HG03097 (cell line): ENCODE data around the gene SPATC1L.
"Not testable (repeated sequence)": the region's sequence is repeated elsewhere in the genome, so short reads cannot be mapped to it uniquely, and the experiment has no call there.

Experiments used
- ATAC-seq: cut with Tn5 transposase; IDR thresholded peaks from one replicate; pipeline ENCODE4 v1.9.1; 2021; ENCODE audit not compliant: unreplicated experiment, low FRiP score

SPATC1L gene

DNA sequence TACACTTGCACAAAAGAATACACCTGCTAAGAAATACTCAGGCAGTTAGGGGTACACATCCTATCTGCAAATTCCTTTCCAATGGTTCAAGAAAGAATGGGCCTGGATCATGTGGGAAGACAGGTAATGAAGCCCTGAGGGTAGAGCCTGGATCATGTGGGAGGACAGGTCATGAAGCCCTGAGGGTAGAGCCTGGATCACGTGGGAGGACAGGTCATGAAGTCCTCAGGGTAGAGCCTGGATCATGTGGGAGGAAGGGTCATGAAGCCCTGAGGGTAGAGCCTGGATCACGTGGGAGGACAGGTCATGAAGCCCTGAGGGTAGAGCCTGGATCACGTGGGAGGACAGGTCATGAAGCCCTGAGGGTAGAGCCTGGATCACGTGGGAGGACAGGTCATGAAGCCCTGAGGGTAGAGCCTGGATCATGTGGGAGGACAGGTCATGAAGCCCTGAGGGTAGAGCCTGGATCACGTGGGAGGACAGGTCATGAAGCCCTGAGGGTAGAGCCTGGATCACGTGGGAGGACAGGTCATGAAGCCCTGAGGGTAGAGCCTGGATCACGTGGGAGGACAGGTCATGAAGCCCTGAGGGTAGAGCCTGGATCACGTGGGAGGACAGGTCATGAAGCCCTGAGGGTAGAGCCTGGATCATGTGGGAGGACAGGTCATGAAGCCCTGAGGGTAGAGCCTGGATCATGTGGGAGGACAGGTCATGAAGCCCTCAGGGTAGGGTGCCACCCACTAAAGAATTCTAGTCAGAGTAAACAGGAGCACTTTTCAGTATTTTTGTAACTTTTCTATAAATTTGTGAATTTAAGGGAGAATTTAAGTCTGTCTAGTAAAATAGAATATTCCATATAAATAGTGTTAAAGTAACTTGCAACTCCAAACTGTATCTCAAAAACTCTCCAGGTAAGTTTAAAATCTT, 16.9 kb upstream of the SPATC1L start:
- not testable (repeated sequence) for ATAC-seq

GRCh38 chr21:46199436-46200373, 15.4 kb upstream of the SPATC1L start:
- ATAC-seq: no peak

- no peak for ATAC-seq
These were observed 12.5 kb upstream of the SPATC1L start for GRCh38 chr21:46196733-46197132.

DNA sequence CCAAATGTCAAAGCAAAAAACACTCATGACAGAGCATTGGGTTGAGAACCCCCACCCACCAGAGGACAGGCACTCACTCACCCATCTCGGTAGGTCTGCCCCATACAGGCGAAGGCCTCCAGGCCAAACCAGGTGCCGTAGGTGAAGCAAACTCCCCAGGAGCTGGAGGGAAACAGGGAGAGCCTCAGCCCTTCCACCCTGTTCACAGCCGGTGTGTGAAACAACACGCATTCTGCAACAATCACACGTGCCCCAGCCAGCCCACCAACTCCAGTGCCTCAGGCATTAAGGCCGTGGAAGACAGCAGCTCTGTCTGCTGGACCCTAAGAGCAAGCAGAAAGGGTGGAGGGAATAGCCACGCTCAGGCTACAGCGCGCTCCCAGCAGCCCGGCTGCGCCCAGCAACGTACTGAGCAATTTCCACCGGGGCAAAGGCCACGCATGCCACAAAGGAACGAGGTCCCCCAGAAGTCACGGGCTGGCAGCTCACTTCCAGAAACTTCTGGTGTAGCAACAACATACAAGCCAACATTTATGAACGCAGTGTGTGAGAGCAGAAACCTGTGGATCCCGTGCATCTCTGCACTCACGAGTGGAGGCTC, 11.4 kb upstream of the SPATC1L start:
- no peak for ATAC-seq

DNA sequence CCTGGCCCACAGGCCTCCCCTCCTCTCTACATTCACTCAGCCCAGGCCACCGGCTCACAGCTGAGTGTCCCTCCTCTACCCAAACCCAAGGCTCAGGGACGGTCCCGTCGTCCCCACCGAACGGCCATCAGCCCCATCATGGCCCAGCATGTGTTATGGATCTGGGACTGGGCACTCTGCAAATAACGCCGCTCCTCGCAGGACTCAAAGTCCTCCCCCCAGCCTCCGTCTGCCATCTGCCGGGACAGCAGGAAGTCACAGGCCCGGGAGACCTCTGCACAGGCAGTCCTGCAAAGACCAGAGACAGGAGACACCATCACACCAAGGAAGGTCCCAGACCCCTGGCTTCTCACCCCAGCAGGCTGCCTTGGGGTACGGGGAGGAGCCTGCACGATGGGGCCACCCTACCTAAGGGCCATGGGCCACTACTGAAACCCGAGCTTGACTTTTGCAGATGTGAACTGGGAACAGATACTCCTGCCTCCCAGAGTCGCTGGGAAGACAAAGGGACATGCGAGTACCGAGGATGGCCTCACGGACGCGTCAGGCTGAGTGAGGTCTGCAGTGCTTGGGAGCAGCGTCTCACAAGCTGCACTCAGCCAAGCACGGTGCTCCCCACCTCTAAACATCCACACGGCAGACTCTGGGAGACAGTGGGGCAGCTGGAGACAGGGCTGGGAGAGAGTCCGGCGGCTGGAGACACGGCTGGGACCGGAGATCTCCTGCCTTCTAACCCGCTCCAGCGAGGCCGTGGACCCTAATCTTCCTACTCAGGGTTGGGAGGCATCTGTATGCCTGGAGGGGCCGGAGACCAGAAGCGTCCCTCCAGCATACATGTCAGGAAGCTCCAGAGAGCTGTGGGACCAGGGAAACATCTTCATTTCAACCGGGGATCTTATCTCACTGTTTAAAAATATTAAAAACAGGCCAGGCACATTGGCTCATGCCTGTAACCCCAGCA, 10.4 kb upstream of the SPATC1L start:
- no peak for ATAC-seq

DNA sequence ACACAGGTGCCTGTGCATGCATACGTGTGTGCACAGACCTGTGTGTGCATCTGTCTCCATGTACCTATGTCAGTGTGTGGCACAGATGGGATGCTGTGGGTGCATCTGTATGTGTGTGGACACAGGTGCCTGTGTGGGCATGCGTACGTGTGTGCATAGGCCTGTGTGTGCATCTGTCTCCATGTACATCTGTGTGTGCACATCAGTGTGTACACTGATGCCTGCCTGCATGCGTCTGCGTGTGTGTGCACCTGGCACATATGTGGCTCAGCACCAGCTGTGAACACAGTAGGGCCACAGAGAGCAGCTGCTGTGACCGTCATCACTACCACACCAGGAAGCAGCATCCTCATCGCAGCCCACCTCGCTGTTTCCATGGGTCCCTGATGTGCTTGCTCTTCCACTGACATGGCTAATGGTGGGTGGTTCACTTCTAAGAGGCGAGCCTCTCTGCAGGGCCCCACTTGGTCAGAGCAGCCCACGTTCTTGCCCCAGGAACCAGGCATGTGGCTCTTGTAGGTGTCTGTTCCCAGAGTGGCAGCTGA, 9.6 kb upstream of the SPATC1L start:
- ATAC-seq: no peak

- ATAC-seq: no peak
These were observed 7.7 kb upstream of the SPATC1L start for GRCh38 chr21:46191686-46192575.

GRCh38 chr21:46191257-46191685, 7.0 kb upstream of the SPATC1L start:
- ATAC-seq: no peak

DNA sequence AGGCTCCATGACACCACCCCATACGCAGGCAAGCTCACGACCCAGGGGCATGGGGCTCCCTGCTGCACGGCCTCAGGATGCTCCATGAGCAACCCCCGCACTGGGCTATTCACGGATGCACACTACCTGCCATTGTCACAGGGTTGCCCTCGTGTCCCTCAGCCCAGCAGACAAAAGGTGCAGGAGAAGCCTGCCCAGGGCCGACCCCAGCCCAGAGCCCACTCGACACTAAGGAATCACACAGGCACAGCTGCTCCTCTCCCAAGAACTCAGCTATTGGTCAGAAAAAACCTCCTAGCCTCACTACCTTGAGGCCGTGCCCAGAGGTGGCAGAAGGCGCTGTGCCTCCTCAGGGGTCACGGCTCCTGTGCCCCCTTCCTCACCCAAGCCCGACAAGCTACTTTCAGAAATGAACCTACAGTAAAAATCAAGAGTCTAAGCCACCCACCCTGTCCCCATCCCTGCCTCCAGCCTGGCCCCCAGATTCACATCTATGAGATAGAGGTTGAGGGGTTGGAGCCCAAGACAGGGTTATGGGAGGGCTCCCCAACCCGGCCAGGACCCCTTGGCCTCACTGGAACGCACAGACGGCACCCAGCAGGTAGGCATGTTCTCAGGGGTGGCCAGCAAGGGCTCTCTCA, 6.4 kb upstream of the SPATC1L start:
- no peak for ATAC-seq

- ATAC-seq: no peak
These were observed 5.8 kb upstream of the SPATC1L start for GRCh38 chr21:46189959-46190490.

DNA sequence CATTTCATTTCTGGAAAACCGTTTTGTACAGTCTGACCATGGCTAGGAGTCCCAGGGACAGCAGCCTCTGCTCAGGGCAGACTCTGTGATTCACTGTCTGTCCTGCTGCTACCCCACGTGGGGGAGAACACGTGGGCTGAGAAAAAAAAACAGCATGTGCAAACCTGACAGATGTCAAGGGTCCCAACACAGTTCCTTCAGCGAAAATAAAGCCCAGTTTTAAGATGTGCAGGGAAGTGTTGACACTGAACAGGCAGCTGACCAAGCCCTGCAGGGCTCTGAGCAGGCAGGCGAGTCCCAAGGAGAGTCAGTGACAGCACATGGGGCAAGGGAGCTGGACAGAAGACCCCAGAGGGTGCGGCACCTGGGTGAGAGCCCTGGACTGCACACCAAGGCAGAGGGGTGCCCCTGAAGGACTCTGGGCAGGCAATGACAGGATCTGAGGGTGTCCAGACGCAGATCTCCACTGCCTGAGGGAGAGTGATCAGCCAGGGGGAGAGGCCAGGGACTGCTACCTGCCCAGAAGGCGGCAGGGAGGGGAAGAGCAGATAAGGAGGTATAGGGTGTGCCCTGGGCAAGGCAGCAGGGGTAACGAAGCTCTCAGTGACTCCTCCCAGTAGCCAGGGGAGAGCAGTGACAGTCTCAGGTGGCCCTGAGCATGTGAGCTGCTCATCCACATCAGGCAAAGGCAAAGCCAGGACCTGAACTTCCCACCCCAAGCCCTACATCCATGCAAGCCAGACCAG, 5.1 kb upstream of the SPATC1L start:
- no peak for ATAC-seq

DNA sequence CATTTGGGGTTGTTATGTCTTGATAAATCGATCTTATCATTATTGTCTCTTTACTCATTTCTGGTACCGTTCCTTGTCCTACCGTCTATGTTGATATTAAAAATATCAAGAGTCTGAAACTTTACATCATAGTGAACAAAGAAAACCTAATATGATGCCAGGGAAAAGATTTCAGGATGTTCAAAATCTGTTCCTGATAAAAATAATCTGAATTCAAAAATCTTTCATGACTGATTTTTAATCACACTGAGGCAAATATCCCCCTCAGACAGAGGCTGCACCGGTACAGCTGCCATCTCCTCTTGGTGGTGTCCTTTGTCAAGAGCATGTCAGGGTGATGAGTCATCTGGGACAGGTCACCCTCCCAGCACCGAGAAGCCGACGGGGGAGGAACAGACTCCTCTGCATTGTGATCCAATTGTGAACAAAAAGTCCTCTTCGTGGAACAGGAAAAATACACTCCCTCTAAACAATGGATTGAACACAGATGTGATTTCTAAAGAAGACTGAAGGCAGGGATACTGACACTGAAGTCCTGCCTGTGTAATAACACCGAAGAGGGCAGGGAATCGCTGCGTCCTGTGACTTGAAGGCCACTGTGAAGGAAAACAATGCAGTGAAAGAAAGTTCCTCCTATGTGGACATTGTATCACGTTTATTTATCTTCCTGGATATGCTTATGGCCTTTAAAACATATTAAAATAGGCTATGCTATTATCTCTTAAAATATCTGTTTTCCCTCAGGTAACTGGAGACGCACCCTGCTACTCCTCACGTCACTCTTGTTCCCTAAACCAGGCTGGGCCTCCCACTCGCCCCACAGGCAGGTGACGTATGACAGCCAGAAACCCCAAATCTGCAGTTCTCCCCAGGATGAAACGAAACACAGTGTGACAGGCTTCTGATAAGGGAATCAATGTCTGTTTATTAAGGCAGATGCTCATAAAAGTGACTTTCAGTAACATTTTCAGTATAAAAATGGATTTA, 4.3 kb upstream of the SPATC1L start:
- no peak for ATAC-seq

GRCh38 chr21:46187814-46188213, 3.6 kb upstream of the SPATC1L start:
- ATAC-seq: no peak

- ATAC-seq: no peak
These were observed 3.0 kb upstream of the SPATC1L start for GRCh38 chr21:46187261-46187660.

DNA sequence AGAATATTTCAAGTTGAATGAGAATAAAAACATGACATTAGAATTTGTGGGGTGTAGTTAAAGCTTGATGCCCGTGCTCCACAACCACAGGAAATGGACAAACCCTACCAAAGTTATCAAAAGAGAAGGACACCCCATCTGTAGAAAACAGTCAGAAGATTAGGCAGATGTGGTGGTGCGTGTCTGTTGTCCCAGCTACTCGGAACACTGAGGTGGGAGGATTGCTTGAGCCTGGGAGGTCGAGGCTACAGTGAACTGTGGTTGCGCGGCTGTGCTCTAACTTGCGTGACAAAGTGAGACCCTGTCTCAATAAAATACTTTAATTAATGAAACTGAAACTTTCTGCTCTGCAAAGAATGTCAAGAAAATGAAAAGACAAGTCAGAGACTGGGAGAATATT, 1.5 kb upstream of the SPATC1L start:
- no peak for ATAC-seq
